NT2/D1 (cell line): ENCODE data around the gene RIPK4.

Source experiments
- DNase-seq: peaks from one replicate; pipeline ENCODE4 v3.0.0-alpha.2; 2011; ENCODE audit warnings: low read depth, low spot score
- H3K27me3 ChIP-seq: 2 replicates; pipeline ENCODE4 v1.6.0; 2011; ENCODE audit warnings: mild to moderate bottlenecking; ENCODE audit not compliant: insufficient read length, insufficient read depth
- H3K36me3 ChIP-seq: 2 replicates; pipeline ENCODE4 v1.6.1; 2011; ENCODE audit warnings: mild to moderate bottlenecking, low read length, mixed read lengths; ENCODE audit not compliant: insufficient read depth, insufficient read length
- H3K4me1 ChIP-seq: 2 replicates; pipeline ENCODE4 v1.5.1; 2011; ENCODE audit not compliant: insufficient read depth, insufficient read length
- H3K4me3 ChIP-seq: 2 replicates; pipeline ENCODE4 v1.5.1; 2011; ENCODE audit warnings: low read depth; ENCODE audit not compliant: insufficient read length
- H3K9ac ChIP-seq: 2 replicates; pipeline ENCODE4 v1.6.0; 2011; ENCODE audit warnings: low read depth; ENCODE audit not compliant: insufficient read length
- H3K9me3 ChIP-seq: 2 replicates; pipeline ENCODE4 v1.5.1; 2011; ENCODE audit warnings: mild to moderate bottlenecking, low read length; ENCODE audit not compliant: insufficient read depth
- SUZ12 ChIP-seq: IDR thresholded peaks from 2 replicates; pipeline ENCODE4 v1.6.1; 2011; ENCODE audit not compliant: insufficient read length, insufficient read depth; ENCODE audit errors: extremely low read depth
- YY1 ChIP-seq: IDR thresholded peaks from 2 replicates; pipeline ENCODE4 v1.6.1; 2011; ENCODE audit not compliant: insufficient read length, insufficient read depth
- ZNF274 ChIP-seq: IDR thresholded peaks from 2 replicates; pipeline ENCODE4 v1.6.1; 2011; ENCODE audit warnings: mild to moderate bottlenecking, low read depth, low read length

Gene RIPK4

GRCh38 chr21:41766883-41767605 lies at the start of gene RIPK4:
Gene RIPK4 (minus strand): TSS chr21:41767052. CDS start chr21:41767041, 11 bp downstream.
- H3K27me3 ChIP-seq, result peaks cover 89% of the 10 kb centered on the region
- H3K9ac ChIP-seq, result peak within 1 kb of the TSS; percentile 47
- no peak for DNase-seq

GRCh38 chr21:41815652-41816582 lies 49.1 kb upstream of the RIPK4 start:
- Histone ChIP-seq H3K9me3 (no peaks in the 10 kb centered on the region), H3K4me1 (peaks cover 10% of the 10 kb centered on the region), H3K9ac (no peak overlapping the region), H3K36me3 (peaks cover 54% of the 10 kb centered on the region), H3K4me3 (no peak overlapping the region), H3K27me3 (no peaks in the 10 kb centered on the region)
- no peak for TF ChIP-seq YY1
- TF ChIP-seq ZNF274, result no peak
- TF ChIP-seq SUZ12, result no peak
- no peak for DNase-seq

More at GRCh38 chr21:41766883-41767605, at the start of gene RIPK4:
- Histone ChIP-seq H3K4me3 (peak within 1 kb of the TSS; percentile 69), H3K9me3 (no peaks in the 10 kb centered on the region), H3K4me1 (peaks cover 17% of the 10 kb centered on the region), H3K36me3 (no peaks in the 10 kb centered on the region)
- TF ChIP-seq SUZ12, result no peak
- no peak for TF ChIP-seq ZNF274
- TF ChIP-seq YY1, result no peak

- peaks cover 55% of the 10 kb centered on the region for H3K36me3 ChIP-seq
- DNase-seq, result no peak
- H3K4me1 ChIP-seq, result peaks cover 10% of the 10 kb centered on the region
- H3K9ac ChIP-seq, result no peak overlapping the region
- no peaks in the 10 kb centered on the region for H3K27me3 ChIP-seq
- no peaks in the 10 kb centered on the region for H3K9me3 ChIP-seq
- H3K4me3 ChIP-seq, result no peak overlapping the region
- no peak for TF ChIP-seq ZNF274
- no peak for TF ChIP-seq YY1
- no peak for TF ChIP-seq SUZ12
These were observed 46.4 kb upstream of the RIPK4 start for GRCh38 chr21:41813226-41813625.

GRCh38 chr21:41812679-41813078 lies 45.8 kb upstream of the RIPK4 start:
- no peaks in the 10 kb centered on the region for H3K27me3 ChIP-seq
- H3K4me1 ChIP-seq, result peaks cover 10% of the 10 kb centered on the region
- H3K36me3 ChIP-seq, result peaks cover 57% of the 10 kb centered on the region
- DNase-seq, result no peak
- H3K9me3 ChIP-seq, result no peaks in the 10 kb centered on the region
- H3K9ac ChIP-seq, result no peak overlapping the region
- TF ChIP-seq ZNF274, result no peak
- no peak for TF ChIP-seq SUZ12
- TF ChIP-seq YY1, result no peak
- H3K4me3 ChIP-seq, result no peak overlapping the region

- H3K9ac ChIP-seq, result no peak overlapping the region
- no peak for DNase-seq
- peaks cover 54% of the 10 kb centered on the region for H3K36me3 ChIP-seq
- no peak for TF ChIP-seq SUZ12
- no peak for TF ChIP-seq ZNF274
- TF ChIP-seq YY1, result no peak
- H3K4me3 ChIP-seq, result no peak overlapping the region
- H3K27me3 ChIP-seq, result no peaks in the 10 kb centered on the region
- peaks cover 8% of the 10 kb centered on the region for H3K4me1 ChIP-seq
- no peaks in the 10 kb centered on the region for H3K9me3 ChIP-seq
These were observed 43.7 kb upstream of the RIPK4 start for GRCh38 chr21:41810597-41810932.

- Histone ChIP-seq H3K4me1 (peaks cover 8% of the 10 kb centered on the region), H3K4me3 (no peak overlapping the region), H3K9ac (no peak overlapping the region), H3K9me3 (no peaks in the 10 kb centered on the region), H3K36me3 (peaks cover 49% of the 10 kb centered on the region), H3K27me3 (no peaks in the 10 kb centered on the region)
- TF ChIP-seq YY1 (no peak), SUZ12 (no peak), ZNF274 (no peak)
- no peak for DNase-seq
These were observed 43.2 kb upstream of the RIPK4 start for GRCh38 chr21:41809891-41810596.
